Ishikawa (cell line): ENCODE data around the gene DNAJC5.

Experiments used
- CEBPB ChIP-seq: IDR thresholded peaks from 2 replicates; pipeline ENCODE4 v1.6.1; 2012
- CREB1 ChIP-seq: IDR thresholded peaks from 2 replicates; pipeline ENCODE4 v1.6.1; 2012; ENCODE audit warnings: low read depth
- EGR1 ChIP-seq: IDR thresholded peaks from 2 replicates; pipeline ENCODE4 v1.6.1; 2012
- EP300 ChIP-seq: IDR thresholded peaks from 2 replicates; pipeline ENCODE4 v1.6.1; 2012; ENCODE audit warnings: borderline replicate concordance
- FOXM1 ChIP-seq: IDR thresholded peaks from 2 replicates; pipeline ENCODE4 v1.6.1; 2012; ENCODE audit warnings: low read depth, borderline replicate concordance
- NFIC ChIP-seq: IDR thresholded peaks from 2 replicates; pipeline ENCODE4 v1.6.1; 2012
- RAD21 ChIP-seq: IDR thresholded peaks from 2 replicates; pipeline ENCODE4 v1.6.1; 2012; ENCODE audit warnings: low read depth
- TAF1 ChIP-seq: IDR thresholded peaks from 2 replicates; pipeline ENCODE4 v1.6.1; 2012; ENCODE audit warnings: low read depth, mild to moderate bottlenecking
- TCF12 ChIP-seq: IDR thresholded peaks from 2 replicates; pipeline ENCODE4 v1.6.1; 2012; ENCODE audit warnings: low read depth
- TEAD4 ChIP-seq: IDR thresholded peaks from 2 replicates; pipeline ENCODE4 v1.6.1; 2012
- YY1 ChIP-seq: IDR thresholded peaks from 2 replicates; pipeline ENCODE4 v1.6.1; 2012; ENCODE audit warnings: low read depth
- ZBTB7A ChIP-seq: IDR thresholded peaks from 2 replicates; pipeline ENCODE4 v1.6.1; 2012; ENCODE audit warnings: low read depth
- TF ChIP-seq, protein P1 (sequence below): IDR thresholded peaks from 2 replicates; pipeline ENCODE4 v1.6.1; 2012
- TF ChIP-seq, protein P2 (sequence below): IDR thresholded peaks from 2 replicates; pipeline ENCODE4 v1.6.1; 2012
- TF ChIP-seq, protein P3 (sequence below): IDR thresholded peaks from 2 replicates; pipeline ENCODE4 v1.6.1; 2012; ENCODE audit warnings: low read depth, mild to moderate bottlenecking

The DNAJC5 gene

DNA sequence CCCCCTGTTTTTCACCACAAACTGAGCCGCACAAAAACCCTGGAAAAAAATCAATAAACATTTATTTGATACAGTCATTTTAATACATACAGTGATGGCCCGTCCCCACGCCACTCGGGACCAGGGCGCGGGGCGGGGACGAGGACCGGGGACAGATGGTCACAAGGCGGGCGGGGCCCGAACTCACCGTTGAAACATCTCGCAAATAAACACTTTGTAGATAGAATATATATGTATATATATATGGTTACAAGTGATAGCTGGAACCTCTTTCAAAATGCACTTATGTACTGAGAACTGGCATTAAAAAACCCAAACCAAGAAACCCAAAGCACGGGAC is 61.7 kb downstream of the DNAJC5 start:
- TF ChIP-seq NFIC (no peak), EGR1 (no peak), CEBPB (no peak), ZBTB7A (no peak), TAF1 (no peak), RAD21 (no peak), TCF12 (no peak), EP300 (no peak)
- TF ChIP-seq, protein P1, sequence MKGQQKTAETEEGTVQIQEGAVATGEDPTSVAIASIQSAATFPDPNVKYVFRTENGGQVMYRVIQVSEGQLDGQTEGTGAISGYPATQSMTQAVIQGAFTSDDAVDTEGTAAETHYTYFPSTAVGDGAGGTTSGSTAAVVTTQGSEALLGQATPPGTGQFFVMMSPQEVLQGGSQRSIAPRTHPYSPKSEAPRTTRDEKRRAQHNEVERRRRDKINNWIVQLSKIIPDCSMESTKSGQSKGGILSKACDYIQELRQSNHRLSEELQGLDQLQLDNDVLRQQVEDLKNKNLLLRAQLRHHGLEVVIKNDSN, result no peak
- TF ChIP-seq, protein P2, sequence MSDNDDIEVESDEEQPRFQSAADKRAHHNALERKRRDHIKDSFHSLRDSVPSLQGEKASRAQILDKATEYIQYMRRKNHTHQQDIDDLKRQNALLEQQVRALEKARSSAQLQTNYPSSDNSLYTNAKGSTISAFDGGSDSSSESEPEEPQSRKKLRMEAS, result no peak

DNA sequence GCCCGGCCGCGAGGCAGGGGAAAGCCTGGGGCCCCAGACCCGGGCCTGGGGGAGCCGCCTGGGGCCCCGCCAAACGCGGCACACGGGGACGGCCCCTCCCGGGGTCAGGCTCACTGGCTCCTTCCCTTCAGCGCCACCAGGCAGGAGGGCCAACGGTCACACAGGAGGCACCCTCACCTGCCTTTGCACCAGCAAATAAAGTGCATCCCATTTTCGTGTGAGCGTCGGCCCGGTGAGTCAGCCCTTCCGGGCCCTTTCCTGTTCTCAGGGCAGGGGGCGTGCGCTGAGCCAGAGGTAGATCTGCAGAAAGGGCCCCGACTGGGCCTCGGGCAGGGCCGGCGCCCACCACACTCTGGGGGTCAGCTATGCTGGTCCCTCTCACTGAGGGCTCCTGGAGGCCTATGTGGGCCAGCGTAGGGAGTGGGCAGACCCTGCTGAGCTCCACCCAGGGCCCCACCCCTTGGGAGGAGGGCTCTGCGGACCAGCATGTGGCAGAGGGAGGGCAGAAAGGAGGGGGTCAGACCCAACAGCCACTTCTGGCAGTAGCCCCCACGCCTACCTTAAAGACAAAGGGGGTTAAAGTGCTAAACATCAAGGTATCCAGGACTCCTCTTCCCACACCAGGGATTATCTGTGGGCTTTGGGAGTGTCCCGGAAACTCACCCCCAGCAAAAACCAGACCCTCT is 62.2 kb downstream of the DNAJC5 start:
- TF ChIP-seq RAD21 (no peak), TAF1 (no peak; the same call in 1 of the 2 replicates), TEAD4 (no peak), NFIC (0 out of 2 replicates have a peak, but pooled peaks have one; percentile 23), ZBTB7A (peak; percentile 77), EGR1 (no peak)
- TF ChIP-seq, protein P3, sequence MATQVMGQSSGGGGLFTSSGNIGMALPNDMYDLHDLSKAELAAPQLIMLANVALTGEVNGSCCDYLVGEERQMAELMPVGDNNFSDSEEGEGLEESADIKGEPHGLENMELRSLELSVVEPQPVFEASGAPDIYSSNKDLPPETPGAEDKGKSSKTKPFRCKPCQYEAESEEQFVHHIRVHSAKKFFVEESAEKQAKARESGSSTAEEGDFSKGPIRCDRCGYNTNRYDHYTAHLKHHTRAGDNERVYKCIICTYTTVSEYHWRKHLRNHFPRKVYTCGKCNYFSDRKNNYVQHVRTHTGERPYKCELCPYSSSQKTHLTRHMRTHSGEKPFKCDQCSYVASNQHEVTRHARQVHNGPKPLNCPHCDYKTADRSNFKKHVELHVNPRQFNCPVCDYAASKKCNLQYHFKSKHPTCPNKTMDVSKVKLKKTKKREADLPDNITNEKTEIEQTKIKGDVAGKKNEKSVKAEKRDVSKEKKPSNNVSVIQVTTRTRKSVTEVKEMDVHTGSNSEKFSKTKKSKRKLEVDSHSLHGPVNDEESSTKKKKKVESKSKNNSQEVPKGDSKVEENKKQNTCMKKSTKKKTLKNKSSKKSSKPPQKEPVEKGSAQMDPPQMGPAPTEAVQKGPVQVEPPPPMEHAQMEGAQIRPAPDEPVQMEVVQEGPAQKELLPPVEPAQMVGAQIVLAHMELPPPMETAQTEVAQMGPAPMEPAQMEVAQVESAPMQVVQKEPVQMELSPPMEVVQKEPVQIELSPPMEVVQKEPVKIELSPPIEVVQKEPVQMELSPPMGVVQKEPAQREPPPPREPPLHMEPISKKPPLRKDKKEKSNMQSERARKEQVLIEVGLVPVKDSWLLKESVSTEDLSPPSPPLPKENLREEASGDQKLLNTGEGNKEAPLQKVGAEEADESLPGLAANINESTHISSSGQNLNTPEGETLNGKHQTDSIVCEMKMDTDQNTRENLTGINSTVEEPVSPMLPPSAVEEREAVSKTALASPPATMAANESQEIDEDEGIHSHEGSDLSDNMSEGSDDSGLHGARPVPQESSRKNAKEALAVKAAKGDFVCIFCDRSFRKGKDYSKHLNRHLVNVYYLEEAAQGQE, result no peak

DNA sequence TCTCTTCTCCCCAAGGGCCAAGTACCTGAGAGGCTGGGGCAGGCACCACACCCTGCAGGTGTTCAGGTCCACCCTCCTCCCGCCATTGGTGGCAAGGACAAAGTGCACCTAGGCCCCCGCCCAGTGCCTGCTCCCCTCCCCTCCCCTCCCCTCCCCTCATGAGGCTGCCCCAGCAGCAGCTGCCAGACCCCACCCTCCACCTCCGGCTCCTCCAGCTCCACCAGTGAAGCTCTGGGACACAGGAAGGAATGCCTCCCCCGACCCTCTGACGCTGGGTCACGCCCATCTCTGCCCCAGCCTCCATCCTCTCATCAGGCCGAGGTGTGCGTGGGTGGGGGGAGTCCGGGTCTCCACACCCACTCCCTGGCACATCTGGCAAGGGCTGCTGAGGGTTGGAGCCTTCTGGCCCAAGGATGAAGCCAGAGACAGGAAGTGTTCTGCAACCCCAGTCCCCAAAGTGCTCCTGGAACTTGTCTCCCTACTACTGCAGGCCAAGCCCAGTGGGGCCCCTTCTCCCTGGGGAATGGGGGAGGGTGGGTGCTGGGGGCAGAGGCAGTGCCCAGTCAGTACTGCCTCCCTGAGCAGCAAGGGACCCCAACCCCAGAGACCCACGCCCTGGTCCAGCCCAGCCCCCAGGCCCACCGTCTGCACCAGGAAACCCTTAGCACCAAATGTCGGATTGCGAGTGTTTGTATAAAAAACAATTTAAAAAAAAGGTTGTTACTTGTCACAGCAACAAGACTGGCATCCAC is 62.9 kb downstream of the DNAJC5 start:
- TF ChIP-seq EP300 (no peak), EGR1 (peak; percentile 90), TCF12 (no peak)

DNA sequence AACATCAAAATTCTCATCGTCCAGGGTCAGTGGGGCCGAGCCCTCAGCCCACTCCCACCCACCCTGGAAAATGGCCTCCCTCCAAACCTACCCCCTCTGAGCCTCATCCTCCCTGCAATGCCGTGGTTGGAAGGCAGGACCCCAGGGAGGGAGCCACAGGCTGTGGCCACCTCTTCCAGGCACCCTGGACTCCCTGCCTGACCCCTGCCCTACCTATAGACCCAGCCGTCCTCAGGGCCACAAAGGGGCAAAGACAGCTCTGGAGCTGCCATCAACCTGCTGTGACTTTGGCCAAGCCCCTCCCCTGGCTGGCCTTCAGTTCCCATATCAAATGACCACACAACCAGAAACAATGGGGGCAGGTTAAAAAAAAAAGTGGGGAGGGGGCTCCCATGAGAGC is 63.5 kb downstream of the DNAJC5 start:
- TF ChIP-seq, protein P1, result no peak
- no peak for TF ChIP-seq RAD21
- TF ChIP-seq, protein P2, result no peak
- TF ChIP-seq, protein P3, result no peak
- no peak for TF ChIP-seq EP300
- TF ChIP-seq TCF12, result no peak
- no peak for TF ChIP-seq YY1
- no peak for TF ChIP-seq ZBTB7A
- TF ChIP-seq TAF1, result no peak
- no peak for TF ChIP-seq NFIC
- TF ChIP-seq CEBPB, result no peak
- no peak for TF ChIP-seq CREB1
- TF ChIP-seq EGR1, result no peak
- TF ChIP-seq FOXM1, result no peak
- no peak for TF ChIP-seq TEAD4

DNA sequence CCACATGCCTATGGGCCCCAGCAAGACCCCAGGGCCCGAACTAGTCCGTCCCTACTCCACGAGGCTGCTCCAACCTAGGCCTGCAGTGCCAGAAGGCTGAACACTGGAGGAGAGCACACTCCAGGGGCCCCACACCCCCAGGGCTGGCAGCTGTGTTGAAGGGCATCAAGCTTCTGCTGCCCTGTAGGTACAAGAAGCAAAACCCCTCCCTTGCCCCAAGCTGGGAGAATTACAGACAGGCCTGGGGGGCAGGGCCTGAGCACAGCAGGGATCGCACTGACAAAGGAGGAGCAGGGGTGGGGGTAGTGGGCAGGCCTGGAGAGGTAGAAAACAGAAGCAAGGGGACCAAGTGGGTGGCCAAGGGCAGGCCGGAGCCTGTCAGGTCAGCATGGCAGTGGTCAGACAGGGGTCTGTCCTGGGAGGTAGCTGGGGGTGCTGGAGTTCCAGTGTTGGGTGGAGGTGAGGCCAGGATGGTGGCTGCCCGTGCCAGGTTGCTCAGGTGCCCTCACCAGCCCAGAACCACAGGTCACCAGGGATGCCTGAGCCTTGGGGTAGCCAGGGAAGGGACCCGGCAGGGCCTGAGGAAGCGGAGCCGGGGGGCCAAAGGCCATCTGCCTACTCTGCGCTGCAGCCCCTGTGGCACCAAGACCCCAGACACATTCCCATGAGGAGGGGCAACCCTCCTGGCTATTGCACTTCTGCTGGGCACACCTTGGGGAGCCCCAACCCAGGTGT is 64.2 kb downstream of the DNAJC5 start:
- TF ChIP-seq EGR1 (no peak), RAD21 (no peak), CEBPB (no peak), TCF12 (no peak), NFIC (no peak), EP300 (no peak), CREB1 (no peak), FOXM1 (no peak), TEAD4 (no peak), ZBTB7A (no peak), TAF1 (no peak)
- TF ChIP-seq, protein P2, result no peak
- TF ChIP-seq, protein P3, result no peak
- TF ChIP-seq, protein P1, result no peak
